HepG2 (cell line): ENCODE results near the gene RGS10.

Experiments
- FOXK1 ChIP-seq: sonication (generic); formaldehyde crosslinking; IDR thresholded peaks from 2 replicates; pipeline ENCODE4 v1.4.0; 2020; ENCODE audit warnings: low read depth, missing genetic modification reagents, borderline replicate concordance
- MEF2D ChIP-seq: sonication (generic); formaldehyde crosslinking; IDR thresholded peaks from 2 replicates; pipeline ENCODE4 v1.5.1; 2020; ENCODE audit warnings: mild to moderate bottlenecking, missing genetic modification reagents
- SETDB1 ChIP-seq: sonication (generic); formaldehyde crosslinking; IDR thresholded peaks from 2 replicates; pipeline ENCODE4 v1.5.1; 2020; ENCODE audit warnings: missing genetic modification reagents, mild to moderate bottlenecking, borderline replicate concordance
- SMC3 ChIP-seq: IDR thresholded peaks from 2 replicates; pipeline ENCODE4 v1.6.1; 2011; ENCODE audit warnings: low read length, improper control_type of control experiment
- TARDBP ChIP-seq: sonication (generic); formaldehyde crosslinking; IDR thresholded peaks from 2 replicates; pipeline ENCODE4 v1.8.0; 2022; ENCODE audit warnings: mild to moderate bottlenecking, missing genetic modification reagents
- ZFP36 ChIP-seq: fragments of 150-350 bp; IDR thresholded peaks from 2 replicates; pipeline ENCODE4 v1.6.1; 2018; ENCODE audit warnings: borderline replicate concordance, low read length, low read depth; ENCODE audit not compliant: partially characterized antibody
- ZNF160 ChIP-seq: sonication (generic); formaldehyde crosslinking; IDR thresholded peaks from 2 replicates; pipeline ENCODE4 v1.8.0; 2022; ENCODE audit warnings: mild to moderate bottlenecking, inconsistent platforms, missing genetic modification reagents
- ZNF274 ChIP-seq: sonication (generic); formaldehyde crosslinking; IDR thresholded peaks from 2 replicates; pipeline ENCODE4 v1.5.1; 2020; ENCODE audit warnings: mild to moderate bottlenecking, missing genetic modification reagents
- TF ChIP-seq, protein P1 (sequence below): sonication (generic); formaldehyde crosslinking; IDR thresholded peaks from 2 replicates; pipeline ENCODE4 v1.4.0; 2020; ENCODE audit warnings: missing genetic modification reagents
- TF ChIP-seq, protein P2 (sequence below): sonication (generic); formaldehyde crosslinking; IDR thresholded peaks from 2 replicates; pipeline ENCODE4 v1.5.0; 2020; ENCODE audit warnings: missing genetic modification reagents
- TF ChIP-seq, protein P3 (sequence below): sonication (generic); formaldehyde crosslinking; IDR thresholded peaks from 2 replicates; pipeline ENCODE4 v1.4.0; 2020; ENCODE audit warnings: mild to moderate bottlenecking, missing genetic modification reagents
- TF ChIP-seq, protein P4 (sequence below): sonication (generic); formaldehyde crosslinking; IDR thresholded peaks from 2 replicates; pipeline ENCODE4 v1.5.0; 2020; ENCODE audit warnings: mild to moderate bottlenecking, missing genetic modification reagents, moderate library complexity
- TF ChIP-seq, protein P5 (sequence below): sonication (generic); formaldehyde crosslinking; IDR thresholded peaks from 2 replicates; pipeline ENCODE4 v1.9.0; 2021; ENCODE audit warnings: missing genetic modification reagents, borderline replicate concordance

DNA sequence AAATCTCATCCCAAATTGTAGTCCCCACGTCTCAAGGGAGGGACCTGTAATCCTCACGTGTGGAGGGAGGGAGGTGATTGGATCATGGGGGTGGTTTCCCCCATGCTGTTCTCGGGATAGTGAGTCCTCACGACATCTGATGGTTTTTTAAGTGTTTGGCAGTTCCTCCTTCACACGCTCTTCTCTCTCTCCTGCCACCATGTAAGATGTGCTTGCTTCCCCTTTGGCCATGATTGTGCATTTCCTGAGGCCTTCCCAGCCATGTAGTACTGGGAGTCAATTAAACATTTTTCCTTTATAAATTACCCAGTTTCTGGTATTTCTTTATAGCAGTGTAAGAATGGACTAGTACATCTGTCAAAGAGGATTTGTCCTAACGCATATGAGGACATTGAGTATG is 59.5 kb downstream of the RGS10 start:
- TF ChIP-seq, protein P1, sequence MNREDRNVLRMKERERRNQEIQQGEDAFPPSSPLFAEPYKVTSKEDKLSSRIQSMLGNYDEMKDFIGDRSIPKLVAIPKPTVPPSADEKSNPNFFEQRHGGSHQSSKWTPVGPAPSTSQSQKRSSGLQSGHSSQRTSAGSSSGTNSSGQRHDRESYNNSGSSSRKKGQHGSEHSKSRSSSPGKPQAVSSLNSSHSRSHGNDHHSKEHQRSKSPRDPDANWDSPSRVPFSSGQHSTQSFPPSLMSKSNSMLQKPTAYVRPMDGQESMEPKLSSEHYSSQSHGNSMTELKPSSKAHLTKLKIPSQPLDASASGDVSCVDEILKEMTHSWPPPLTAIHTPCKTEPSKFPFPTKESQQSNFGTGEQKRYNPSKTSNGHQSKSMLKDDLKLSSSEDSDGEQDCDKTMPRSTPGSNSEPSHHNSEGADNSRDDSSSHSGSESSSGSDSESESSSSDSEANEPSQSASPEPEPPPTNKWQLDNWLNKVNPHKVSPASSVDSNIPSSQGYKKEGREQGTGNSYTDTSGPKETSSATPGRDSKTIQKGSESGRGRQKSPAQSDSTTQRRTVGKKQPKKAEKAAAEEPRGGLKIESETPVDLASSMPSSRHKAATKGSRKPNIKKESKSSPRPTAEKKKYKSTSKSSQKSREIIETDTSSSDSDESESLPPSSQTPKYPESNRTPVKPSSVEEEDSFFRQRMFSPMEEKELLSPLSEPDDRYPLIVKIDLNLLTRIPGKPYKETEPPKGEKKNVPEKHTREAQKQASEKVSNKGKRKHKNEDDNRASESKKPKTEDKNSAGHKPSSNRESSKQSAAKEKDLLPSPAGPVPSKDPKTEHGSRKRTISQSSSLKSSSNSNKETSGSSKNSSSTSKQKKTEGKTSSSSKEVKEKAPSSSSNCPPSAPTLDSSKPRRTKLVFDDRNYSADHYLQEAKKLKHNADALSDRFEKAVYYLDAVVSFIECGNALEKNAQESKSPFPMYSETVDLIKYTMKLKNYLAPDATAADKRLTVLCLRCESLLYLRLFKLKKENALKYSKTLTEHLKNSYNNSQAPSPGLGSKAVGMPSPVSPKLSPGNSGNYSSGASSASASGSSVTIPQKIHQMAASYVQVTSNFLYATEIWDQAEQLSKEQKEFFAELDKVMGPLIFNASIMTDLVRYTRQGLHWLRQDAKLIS (CRISPR knock-in tag), result no peak
- TF ChIP-seq, protein P2, sequence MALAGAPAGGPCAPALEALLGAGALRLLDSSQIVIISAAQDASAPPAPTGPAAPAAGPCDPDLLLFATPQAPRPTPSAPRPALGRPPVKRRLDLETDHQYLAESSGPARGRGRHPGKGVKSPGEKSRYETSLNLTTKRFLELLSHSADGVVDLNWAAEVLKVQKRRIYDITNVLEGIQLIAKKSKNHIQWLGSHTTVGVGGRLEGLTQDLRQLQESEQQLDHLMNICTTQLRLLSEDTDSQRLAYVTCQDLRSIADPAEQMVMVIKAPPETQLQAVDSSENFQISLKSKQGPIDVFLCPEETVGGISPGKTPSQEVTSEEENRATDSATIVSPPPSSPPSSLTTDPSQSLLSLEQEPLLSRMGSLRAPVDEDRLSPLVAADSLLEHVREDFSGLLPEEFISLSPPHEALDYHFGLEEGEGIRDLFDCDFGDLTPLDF, result no peak
- TF ChIP-seq ZFP36 (no peak), FOXK1 (CRISPR knock-in tag) (no peak), MEF2D (CRISPR knock-in tag) (no peak), SETDB1 (CRISPR knock-in tag) (no peak), SMC3 (no peak), ZNF160 (no peak), ZNF274 (CRISPR knock-in tag) (no peak), TARDBP (CRISPR knock-in tag) (no peak)
- TF ChIP-seq, protein P3, sequence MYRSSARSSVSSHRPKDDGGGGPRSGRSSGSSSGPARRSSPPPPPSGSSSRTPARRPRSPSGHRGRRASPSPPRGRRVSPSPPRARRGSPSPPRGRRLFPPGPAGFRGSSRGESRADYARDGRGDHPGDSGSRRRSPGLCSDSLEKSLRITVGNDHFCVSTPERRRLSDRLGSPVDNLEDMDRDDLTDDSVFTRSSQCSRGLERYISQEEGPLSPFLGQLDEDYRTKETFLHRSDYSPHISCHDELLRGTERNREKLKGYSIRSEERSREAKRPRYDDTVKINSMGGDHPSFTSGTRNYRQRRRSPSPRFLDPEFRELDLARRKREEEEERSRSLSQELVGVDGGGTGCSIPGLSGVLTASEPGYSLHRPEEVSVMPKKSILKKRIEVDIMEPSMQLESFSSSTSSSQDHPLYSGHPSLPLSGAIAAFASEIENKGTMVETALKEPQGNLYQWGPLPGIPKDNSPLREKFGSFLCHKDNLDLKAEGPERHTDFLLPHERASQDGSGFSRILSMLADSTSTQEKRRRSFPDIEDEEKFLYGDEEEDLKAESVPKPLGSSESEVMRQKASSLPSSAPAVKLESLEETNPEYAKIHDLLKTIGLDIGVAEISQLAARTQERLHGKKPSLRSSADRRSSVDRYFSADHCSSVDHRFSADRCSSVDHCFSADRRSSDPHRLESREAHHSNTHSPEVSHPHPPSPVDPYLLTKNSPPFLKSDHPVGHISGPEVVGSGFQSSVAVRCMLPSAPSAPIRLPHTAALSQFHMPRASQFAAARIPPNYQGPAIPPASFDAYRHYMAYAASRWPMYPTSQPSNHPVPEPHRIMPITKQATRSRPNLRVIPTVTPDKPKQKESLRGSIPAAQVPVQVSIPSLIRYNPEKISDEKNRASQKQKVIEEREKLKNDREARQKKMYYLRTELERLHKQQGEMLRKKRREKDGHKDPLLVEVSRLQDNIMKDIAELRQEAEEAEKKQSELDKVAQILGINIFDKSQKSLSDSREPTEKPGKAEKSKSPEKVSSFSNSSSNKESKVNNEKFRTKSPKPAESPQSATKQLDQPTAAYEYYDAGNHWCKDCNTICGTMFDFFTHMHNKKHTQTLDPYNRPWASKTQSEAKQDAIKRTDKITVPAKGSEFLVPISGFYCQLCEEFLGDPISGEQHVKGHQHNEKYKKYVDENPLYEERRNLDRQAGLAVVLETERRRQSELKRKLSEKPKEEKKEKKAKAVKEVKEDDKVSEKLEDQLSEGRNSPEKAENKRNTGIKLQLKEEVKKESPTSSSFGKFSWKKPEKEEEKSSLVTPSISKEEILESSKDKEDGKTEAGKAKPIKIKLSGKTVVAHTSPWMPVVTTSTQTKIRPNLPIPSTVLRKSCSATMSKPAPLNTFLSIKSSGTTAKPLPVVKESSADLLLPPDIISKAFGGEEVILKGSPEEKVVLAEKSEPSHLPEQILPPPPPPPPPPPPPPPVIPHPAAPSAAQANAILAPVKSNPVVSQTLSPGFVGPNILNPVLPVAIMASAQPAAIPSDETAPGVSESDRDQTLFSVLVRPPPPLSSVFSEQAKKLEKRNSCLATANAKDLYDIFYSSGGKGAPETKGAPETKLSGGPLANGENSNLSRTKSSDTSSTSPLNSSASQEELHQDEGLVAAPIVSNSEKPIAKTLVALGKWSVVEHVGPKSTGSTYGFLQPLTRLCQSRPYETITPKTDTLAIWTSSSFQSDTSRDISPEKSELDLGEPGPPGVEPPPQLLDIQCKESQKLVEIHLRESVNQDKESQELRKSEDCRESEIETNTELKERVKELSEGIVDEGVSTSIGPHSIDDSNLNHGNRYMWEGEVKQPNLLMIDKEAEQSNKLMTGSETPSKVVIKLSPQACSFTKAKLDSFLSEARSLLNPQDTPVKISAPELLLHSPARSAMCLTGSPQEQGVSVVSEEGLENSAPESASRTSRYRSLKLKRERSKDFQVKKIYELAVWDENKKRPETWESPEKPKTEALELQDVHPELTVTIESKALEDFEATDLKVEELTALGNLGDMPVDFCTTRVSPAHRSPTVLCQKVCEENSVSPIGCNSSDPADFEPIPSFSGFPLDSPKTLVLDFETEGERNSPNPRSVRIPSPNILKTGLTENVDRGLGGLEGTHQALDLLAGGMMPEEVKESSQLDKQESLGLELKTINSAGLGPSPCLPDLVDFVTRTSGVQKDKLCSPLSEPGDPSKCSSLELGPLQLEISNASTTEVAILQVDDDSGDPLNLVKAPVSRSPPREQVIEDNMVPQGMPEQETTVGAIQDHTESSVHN (CRISPR knock-in tag), result no peak
- TF ChIP-seq, protein P4, sequence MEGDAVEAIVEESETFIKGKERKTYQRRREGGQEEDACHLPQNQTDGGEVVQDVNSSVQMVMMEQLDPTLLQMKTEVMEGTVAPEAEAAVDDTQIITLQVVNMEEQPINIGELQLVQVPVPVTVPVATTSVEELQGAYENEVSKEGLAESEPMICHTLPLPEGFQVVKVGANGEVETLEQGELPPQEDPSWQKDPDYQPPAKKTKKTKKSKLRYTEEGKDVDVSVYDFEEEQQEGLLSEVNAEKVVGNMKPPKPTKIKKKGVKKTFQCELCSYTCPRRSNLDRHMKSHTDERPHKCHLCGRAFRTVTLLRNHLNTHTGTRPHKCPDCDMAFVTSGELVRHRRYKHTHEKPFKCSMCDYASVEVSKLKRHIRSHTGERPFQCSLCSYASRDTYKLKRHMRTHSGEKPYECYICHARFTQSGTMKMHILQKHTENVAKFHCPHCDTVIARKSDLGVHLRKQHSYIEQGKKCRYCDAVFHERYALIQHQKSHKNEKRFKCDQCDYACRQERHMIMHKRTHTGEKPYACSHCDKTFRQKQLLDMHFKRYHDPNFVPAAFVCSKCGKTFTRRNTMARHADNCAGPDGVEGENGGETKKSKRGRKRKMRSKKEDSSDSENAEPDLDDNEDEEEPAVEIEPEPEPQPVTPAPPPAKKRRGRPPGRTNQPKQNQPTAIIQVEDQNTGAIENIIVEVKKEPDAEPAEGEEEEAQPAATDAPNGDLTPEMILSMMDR (CRISPR knock-in tag), result no peak
- TF ChIP-seq, protein P5, sequence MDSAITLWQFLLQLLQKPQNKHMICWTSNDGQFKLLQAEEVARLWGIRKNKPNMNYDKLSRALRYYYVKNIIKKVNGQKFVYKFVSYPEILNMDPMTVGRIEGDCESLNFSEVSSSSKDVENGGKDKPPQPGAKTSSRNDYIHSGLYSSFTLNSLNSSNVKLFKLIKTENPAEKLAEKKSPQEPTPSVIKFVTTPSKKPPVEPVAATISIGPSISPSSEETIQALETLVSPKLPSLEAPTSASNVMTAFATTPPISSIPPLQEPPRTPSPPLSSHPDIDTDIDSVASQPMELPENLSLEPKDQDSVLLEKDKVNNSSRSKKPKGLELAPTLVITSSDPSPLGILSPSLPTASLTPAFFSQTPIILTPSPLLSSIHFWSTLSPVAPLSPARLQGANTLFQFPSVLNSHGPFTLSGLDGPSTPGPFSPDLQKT (CRISPR knock-in tag), result no peak
